C4-2B (cell line): Measurements from ENCODE around the gene PDE1A.

Experiments used
- ZFX ChIP-seq: fragments of 450-650 bp; IDR thresholded peaks from 2 replicates; pipeline ENCODE4 v1.6.1; 2017
- TF ChIP-seq, protein P1 (sequence below): fragments of 450-650 bp; conservative IDR thresholded peaks from 2 replicates; pipeline ENCODE4 v1.5.1; 2017; ENCODE audit warnings: mild to moderate bottlenecking

DNA sequence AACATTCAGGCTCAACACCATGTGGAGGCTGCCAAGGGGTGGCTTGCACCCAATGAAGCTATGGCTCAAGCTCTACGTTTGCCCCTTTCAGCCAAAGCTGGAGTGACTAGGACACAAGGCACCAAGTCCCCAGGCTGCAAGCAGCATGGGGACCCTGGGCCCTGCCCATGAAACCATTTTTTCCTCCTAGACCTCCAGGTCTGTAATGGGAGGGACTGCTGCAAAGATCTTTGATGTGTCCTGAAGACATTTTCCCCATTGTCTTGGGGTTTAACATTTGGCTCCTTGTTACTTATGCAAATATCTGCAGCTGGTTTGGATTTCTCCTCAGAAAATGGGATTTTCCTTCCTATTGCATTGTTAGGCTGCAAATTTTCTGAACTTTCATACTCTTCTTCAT, 51.0 kb downstream of the PDE1A start:
- TF ChIP-seq, protein P1, sequence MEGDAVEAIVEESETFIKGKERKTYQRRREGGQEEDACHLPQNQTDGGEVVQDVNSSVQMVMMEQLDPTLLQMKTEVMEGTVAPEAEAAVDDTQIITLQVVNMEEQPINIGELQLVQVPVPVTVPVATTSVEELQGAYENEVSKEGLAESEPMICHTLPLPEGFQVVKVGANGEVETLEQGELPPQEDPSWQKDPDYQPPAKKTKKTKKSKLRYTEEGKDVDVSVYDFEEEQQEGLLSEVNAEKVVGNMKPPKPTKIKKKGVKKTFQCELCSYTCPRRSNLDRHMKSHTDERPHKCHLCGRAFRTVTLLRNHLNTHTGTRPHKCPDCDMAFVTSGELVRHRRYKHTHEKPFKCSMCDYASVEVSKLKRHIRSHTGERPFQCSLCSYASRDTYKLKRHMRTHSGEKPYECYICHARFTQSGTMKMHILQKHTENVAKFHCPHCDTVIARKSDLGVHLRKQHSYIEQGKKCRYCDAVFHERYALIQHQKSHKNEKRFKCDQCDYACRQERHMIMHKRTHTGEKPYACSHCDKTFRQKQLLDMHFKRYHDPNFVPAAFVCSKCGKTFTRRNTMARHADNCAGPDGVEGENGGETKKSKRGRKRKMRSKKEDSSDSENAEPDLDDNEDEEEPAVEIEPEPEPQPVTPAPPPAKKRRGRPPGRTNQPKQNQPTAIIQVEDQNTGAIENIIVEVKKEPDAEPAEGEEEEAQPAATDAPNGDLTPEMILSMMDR: no peak
- TF ChIP-seq ZFX: no peak
